Osteoblast (primary cell): ENCODE measurements around the gene HMHB1. TPM values are rescaled to one million over a fixed set of nuclear protein-coding genes. Genes with fewer than 3 reads are reported as not detected.

Experiments
- DNase-seq: peaks from one replicate; pipeline ENCODE4 v3.0.0; 2011; ENCODE audit warnings: low spot score, mixed read lengths; ENCODE audit not compliant: insufficient read length; ENCODE audit errors: missing footprints
- H2AFZ ChIP-seq: 2 replicates; pipeline ENCODE4 v1.6.0; 2011; ENCODE audit warnings: mild to moderate bottlenecking, low read length
- H3K27ac ChIP-seq: 2 replicates; pipeline ENCODE4 v1.5.1; 2011; ENCODE audit warnings: mild to moderate bottlenecking, low read depth, low read length, moderate library complexity
- H3K27me3 ChIP-seq: 2 replicates; pipeline ENCODE4 v1.6.0; 2012; ENCODE audit warnings: mild to moderate bottlenecking, control low read depth, inconsistent platforms, low read length, moderate library complexity; ENCODE audit not compliant: insufficient read depth
- H3K36me3 ChIP-seq: 2 replicates; pipeline ENCODE4 v1.5.1; 2011; ENCODE audit warnings: mild to moderate bottlenecking, low read length, control low read depth, moderate library complexity; ENCODE audit not compliant: insufficient read depth
- H3K4me1 ChIP-seq: 2 replicates; pipeline ENCODE4 v1.5.1; 2011; ENCODE audit warnings: mild to moderate bottlenecking, low read length, control low read depth, moderate library complexity; ENCODE audit not compliant: insufficient read depth
- H3K4me2 ChIP-seq: 2 replicates; pipeline ENCODE4 v1.6.0; 2011; ENCODE audit warnings: mild to moderate bottlenecking, low read length; ENCODE audit not compliant: insufficient read depth
- H3K4me3 ChIP-seq: fragments of 200-600 bp; sonication (generic); 3 replicates; pipeline ENCODE4 v1.5.1; 2012; ENCODE audit warnings: mild to moderate bottlenecking, low read length, inconsistent platforms; ENCODE audit not compliant: insufficient read depth
- H3K79me2 ChIP-seq: 2 replicates; pipeline ENCODE4 v1.6.0; 2012; ENCODE audit warnings: mild to moderate bottlenecking, low read length, control low read depth, inconsistent platforms; ENCODE audit not compliant: insufficient read depth
- H3K9me3 ChIP-seq: 2 replicates; pipeline ENCODE4 v1.5.1; 2011; ENCODE audit warnings: low read depth, low read length, control low read depth
- H4K20me1 ChIP-seq: 2 replicates; pipeline ENCODE4 v1.6.0; 2012; ENCODE audit warnings: mild to moderate bottlenecking, low read length, control low read depth; ENCODE audit not compliant: insufficient read depth
- total RNA-seq: library from RNA; depleted of rRNA; stranded (reverse); fragments of >200 nt; gene quantifications from 2 replicates; pipeline ENCODE4 v1.2.3, GENCODE V29; 2012
- TF ChIP-seq, protein P1 (sequence below): IDR thresholded peaks from 2 replicates; pipeline ENCODE4 v1.5.1; 2011; ENCODE audit warnings: mild to moderate bottlenecking, low read depth, low read length, moderate library complexity; ENCODE audit errors: extremely low read depth

The HMHB1 gene
- not detected in 2 replicates for total RNA-seq

GRCh38 chr5:143812085-143812705 is at the start of gene HMHB1:
TSS of gene HMHB1 (plus strand) at chr5:143812161.
- Histone ChIP-seq H3K4me1 (no peaks in the 10 kb centered on the region), H3K79me2 (no peaks in the 10 kb centered on the region), H3K36me3 (no peaks in the 10 kb centered on the region), H3K4me2 (no peak within 1 kb of the TSS), H4K20me1 (no peaks in the 10 kb centered on the region), H3K27ac (no peak within 1 kb of the TSS), H3K4me3 (no peak within 1 kb of the TSS), H2AFZ (peak within 1 kb of the TSS; percentile 82), H3K9me3 (no peaks in the 10 kb centered on the region), H3K27me3 (no peaks in the 10 kb centered on the region)
- TF ChIP-seq, protein P1, sequence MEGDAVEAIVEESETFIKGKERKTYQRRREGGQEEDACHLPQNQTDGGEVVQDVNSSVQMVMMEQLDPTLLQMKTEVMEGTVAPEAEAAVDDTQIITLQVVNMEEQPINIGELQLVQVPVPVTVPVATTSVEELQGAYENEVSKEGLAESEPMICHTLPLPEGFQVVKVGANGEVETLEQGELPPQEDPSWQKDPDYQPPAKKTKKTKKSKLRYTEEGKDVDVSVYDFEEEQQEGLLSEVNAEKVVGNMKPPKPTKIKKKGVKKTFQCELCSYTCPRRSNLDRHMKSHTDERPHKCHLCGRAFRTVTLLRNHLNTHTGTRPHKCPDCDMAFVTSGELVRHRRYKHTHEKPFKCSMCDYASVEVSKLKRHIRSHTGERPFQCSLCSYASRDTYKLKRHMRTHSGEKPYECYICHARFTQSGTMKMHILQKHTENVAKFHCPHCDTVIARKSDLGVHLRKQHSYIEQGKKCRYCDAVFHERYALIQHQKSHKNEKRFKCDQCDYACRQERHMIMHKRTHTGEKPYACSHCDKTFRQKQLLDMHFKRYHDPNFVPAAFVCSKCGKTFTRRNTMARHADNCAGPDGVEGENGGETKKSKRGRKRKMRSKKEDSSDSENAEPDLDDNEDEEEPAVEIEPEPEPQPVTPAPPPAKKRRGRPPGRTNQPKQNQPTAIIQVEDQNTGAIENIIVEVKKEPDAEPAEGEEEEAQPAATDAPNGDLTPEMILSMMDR, result no peak
- DNase-seq, result no peak

DNA sequence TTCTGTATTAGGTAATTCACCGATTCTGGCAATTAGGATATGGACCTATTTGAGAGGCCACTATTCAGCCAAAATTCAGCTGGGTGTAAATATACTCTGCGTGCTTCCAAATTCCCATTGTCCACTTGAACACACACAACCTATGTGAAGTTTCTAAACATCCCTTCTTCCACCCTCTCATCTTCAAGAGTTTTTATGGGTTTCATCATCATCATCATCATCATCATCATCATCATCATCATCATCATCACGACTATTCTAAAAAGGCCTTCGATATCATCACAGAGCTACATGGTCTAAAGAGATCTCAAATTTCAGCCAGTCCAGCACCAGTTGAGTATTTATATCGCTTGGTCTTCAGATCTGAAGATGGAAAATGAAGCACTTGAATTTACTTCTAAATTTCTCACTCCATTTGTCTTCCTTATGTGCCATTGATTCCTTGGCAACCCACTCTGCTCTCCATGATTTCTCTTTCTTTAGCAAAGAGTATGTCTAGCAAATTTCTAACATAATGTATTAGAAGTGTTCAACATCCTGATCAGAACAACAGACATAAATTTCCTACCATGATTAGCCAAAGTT is 49.2 kb upstream of the HMHB1 start:
- Histone ChIP-seq H3K4me3 (no peak overlapping the region), H4K20me1 (no peaks in the 10 kb centered on the region), H3K4me2 (no peak overlapping the region), H3K36me3 (no peaks in the 10 kb centered on the region), H2AFZ (no peak overlapping the region), H3K4me1 (no peaks in the 10 kb centered on the region), H3K27me3 (no peaks in the 10 kb centered on the region), H3K27ac (no peak overlapping the region), H3K79me2 (no peaks in the 10 kb centered on the region), H3K9me3 (no peaks in the 10 kb centered on the region)
- no peak for DNase-seq
- TF ChIP-seq, protein P1, result no peak

GRCh38 chr5:143767162-143767561 is 44.8 kb upstream of the HMHB1 start:
- no peak overlapping the region for H3K4me3 ChIP-seq
- H3K79me2 ChIP-seq, result no peaks in the 10 kb centered on the region
- H4K20me1 ChIP-seq, result no peaks in the 10 kb centered on the region
- H3K4me1 ChIP-seq, result peaks cover 9% of the 10 kb centered on the region
- H2AFZ ChIP-seq, result no peak overlapping the region
- H3K27ac ChIP-seq, result no peak overlapping the region
- H3K4me2 ChIP-seq, result no peak overlapping the region
- no peak for DNase-seq
- TF ChIP-seq, protein P1, result no peak
- no peaks in the 10 kb centered on the region for H3K36me3 ChIP-seq
- no peaks in the 10 kb centered on the region for H3K27me3 ChIP-seq
- no peaks in the 10 kb centered on the region for H3K9me3 ChIP-seq

DNA sequence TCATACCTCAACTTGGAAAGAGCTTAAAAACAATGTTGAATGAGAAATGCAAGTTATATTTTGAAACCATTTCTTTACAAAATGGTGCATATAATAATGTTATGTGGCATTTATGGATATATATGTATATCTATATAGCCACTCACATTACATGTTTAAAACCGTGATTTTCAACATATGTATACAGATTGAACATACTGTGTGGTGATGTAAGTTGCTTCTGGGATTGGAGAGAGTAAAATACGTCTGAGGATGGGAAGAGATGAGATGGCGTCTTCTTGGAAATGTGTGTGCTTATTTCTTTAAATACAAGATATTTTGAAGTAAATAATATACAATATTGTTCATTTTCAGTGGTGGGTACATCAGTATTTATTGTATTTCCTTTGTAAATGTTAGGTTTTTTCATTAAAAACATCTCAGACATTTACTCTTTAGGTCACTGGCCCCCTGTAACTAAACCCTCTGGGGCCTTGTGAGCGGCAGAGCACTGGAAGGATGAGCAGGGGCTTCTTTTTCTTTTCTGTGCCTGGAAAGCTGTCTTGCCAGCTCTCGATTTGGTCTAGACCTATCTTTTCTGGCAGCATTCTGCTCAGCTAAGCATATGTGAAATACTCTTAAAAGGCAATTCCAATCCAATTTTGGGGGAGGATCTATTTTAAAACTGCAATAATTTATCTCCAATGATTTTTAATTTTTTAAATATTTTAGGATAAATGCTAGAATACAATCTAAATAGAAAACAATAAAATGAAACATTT is 42.8 kb upstream of the HMHB1 start:
- H3K4me1 ChIP-seq, result peaks cover 9% of the 10 kb centered on the region
- TF ChIP-seq, protein P1, result no peak
- no peaks in the 10 kb centered on the region for H3K27me3 ChIP-seq
- H3K4me3 ChIP-seq, result no peak overlapping the region
- no peak for DNase-seq
- H4K20me1 ChIP-seq, result no peaks in the 10 kb centered on the region
- H3K9me3 ChIP-seq, result no peaks in the 10 kb centered on the region
- H3K27ac ChIP-seq, result no peak overlapping the region
- H2AFZ ChIP-seq, result no peak overlapping the region
- no peaks in the 10 kb centered on the region for H3K79me2 ChIP-seq
- H3K36me3 ChIP-seq, result no peaks in the 10 kb centered on the region
- H3K4me2 ChIP-seq, result no peak overlapping the region
